Upper lobe of right lung (tissue), 1 donor: ENCODE data around the gene SESTD1. TPM values are rescaled to one million over a fixed set of nuclear protein-coding genes. Genes with fewer than 3 reads are reported as not detected.

Source experiments
- ATAC-seq: fragments of 200-7000 bp; cut with Tn5 transposase; one replicate; pipeline ENCODE4 v1.9.1; 2020; ENCODE audit warnings: mild to moderate bottlenecking, moderate library complexity
- DNase-seq: peaks from one replicate; pipeline ENCODE4 v3.0.0-alpha.2; 2020
- H3K27ac ChIP-seq: fragments of 200-600 bp; one replicate; pipeline ENCODE4 v1.8.0; 2022
- H3K27me3 ChIP-seq: fragments of 200-600 bp; one replicate; pipeline ENCODE4 v1.8.0; 2022; ENCODE audit warnings: mild to moderate bottlenecking
- H3K36me3 ChIP-seq: fragments of 200-600 bp; one replicate; pipeline ENCODE4 v1.8.0; 2022
- H3K4me1 ChIP-seq: fragments of 200-600 bp; one replicate; pipeline ENCODE4 v1.8.0; 2022
- H3K4me3 ChIP-seq: fragments of 200-600 bp; one replicate; pipeline ENCODE4 v1.8.0; 2022; ENCODE audit warnings: mild to moderate bottlenecking
- H3K9me3 ChIP-seq: fragments of 200-600 bp; one replicate; pipeline ENCODE4 v1.8.0; 2022
- CTCF ChIP-seq: fragments of 200-600 bp; IDR thresholded peaks from one replicate; pipeline ENCODE4 v1.8.0; 2022; ENCODE audit warnings: antibody characterized with exemption
- intact Hi-C: fragments of 100-400 bp; cut with DNase I; formaldehyde crosslinking; loops from one replicate; pipeline ENCODE4 v1.11.0; 2022
- total RNA-seq: library from RNA; stranded (reverse); fragmentation: NEBNext Ultra II Directional; extraction: Animal tissue kit (Norgen Biotek cat#: 25700); gene quantifications from one replicate; pipeline ENCODE4 v1.2.1, GENCODE V29; 2021
- donor health status: DM: no; HTN: yes; CAD: no; lungs with severe emphysema.

SESTD1 gene
- total RNA-seq, 1 donor from 2014 or later: 107 TPM

GRCh38 chr2:179174240-179174639, 90.4 kb downstream of the SESTD1 start:
- no peak overlapping the region for H3K27ac ChIP-seq
- no peaks in the 10 kb centered on the region for H3K9me3 ChIP-seq
- DNase-seq (no peak), ATAC-seq (no peak)
- H3K27me3 ChIP-seq: no peaks in the 10 kb centered on the region
- peaks cover 32% of the 10 kb centered on the region for H3K36me3 ChIP-seq
- intact Hi-C loops: no loop called here
- TF ChIP-seq CTCF: no peak
- H3K4me3 ChIP-seq: no peak overlapping the region
- no peaks in the 10 kb centered on the region for H3K4me1 ChIP-seq

GRCh38 chr2:179172894-179173293, 91.7 kb downstream of the SESTD1 start:
- no peaks in the 10 kb centered on the region for H3K4me1 ChIP-seq
- peaks cover 32% of the 10 kb centered on the region for H3K36me3 ChIP-seq
- no peak overlapping the region for H3K27ac ChIP-seq
- intact Hi-C loops: no loop called here
- H3K4me3 ChIP-seq: no peak overlapping the region
- ATAC-seq: no peak
- no peak for DNase-seq
- H3K9me3 ChIP-seq: no peaks in the 10 kb centered on the region
- TF ChIP-seq CTCF: no peak
- no peaks in the 10 kb centered on the region for H3K27me3 ChIP-seq

- ATAC-seq (no peak), DNase-seq (no peak)
- Histone ChIP-seq H3K4me3 (no peak overlapping the region), H3K4me1 (no peaks in the 10 kb centered on the region), H3K27me3 (no peaks in the 10 kb centered on the region), H3K9me3 (no peaks in the 10 kb centered on the region), H3K27ac (no peak overlapping the region), H3K36me3 (peaks cover 32% of the 10 kb centered on the region)
- TF ChIP-seq CTCF: no peak
- intact Hi-C loops: no loop called here
These were observed 93.3 kb downstream of the SESTD1 start for GRCh38 chr2:179171371-179171770.

GRCh38 chr2:179170901-179171300, 93.7 kb downstream of the SESTD1 start:
- TF ChIP-seq CTCF: no peak
- intact Hi-C loops: no loop called here

GRCh38 chr2:179165356-179166000, 99.2 kb downstream of the SESTD1 start:
- Histone ChIP-seq H3K4me1 (no peaks in the 10 kb centered on the region), H3K27me3 (no peaks in the 10 kb centered on the region), H3K9me3 (no peaks in the 10 kb centered on the region), H3K36me3 (peaks cover 10% of the 10 kb centered on the region), H3K27ac (no peak overlapping the region), H3K4me3 (no peak overlapping the region)
- intact Hi-C loops: no loop called here
- ATAC-seq (no peak), DNase-seq (no peak)
- TF ChIP-seq CTCF: no peak

More at GRCh38 chr2:179170901-179171300, 93.7 kb downstream of the SESTD1 start:
- no peak overlapping the region for H3K27ac ChIP-seq
- DNase-seq: no peak
- peaks cover 28% of the 10 kb centered on the region for H3K36me3 ChIP-seq
- H3K4me3 ChIP-seq: no peak overlapping the region
- no peaks in the 10 kb centered on the region for H3K4me1 ChIP-seq
- H3K27me3 ChIP-seq: no peaks in the 10 kb centered on the region
- H3K9me3 ChIP-seq: no peaks in the 10 kb centered on the region
- no peak for ATAC-seq

- H3K4me1 ChIP-seq: no peaks in the 10 kb centered on the region
- H3K9me3 ChIP-seq: no peaks in the 10 kb centered on the region
- TF ChIP-seq CTCF: no peak
- no peak overlapping the region for H3K4me3 ChIP-seq
- peaks cover 59% of the 10 kb centered on the region for H3K36me3 ChIP-seq
- no peak for ATAC-seq
- no peak overlapping the region for H3K27ac ChIP-seq
- no peaks in the 10 kb centered on the region for H3K27me3 ChIP-seq
- intact Hi-C loops: no loop called here
- DNase-seq: no peak
These were observed 123.4 kb downstream of the SESTD1 start for GRCh38 chr2:179141206-179141605.
